IPS-NIHi11 (cell line): Measurements from ENCODE around the gene MS4A4E.
"Not testable (repeated sequence)": the region's sequence is repeated elsewhere in the genome, so short reads cannot be mapped to it uniquely, and the experiment has no call there.

Experiments used
- DNase-seq: peaks from one replicate; pipeline ENCODE4 v3.0.0; 2012; ENCODE audit warnings: mixed read lengths, low spot score

The MS4A4E gene

DNA sequence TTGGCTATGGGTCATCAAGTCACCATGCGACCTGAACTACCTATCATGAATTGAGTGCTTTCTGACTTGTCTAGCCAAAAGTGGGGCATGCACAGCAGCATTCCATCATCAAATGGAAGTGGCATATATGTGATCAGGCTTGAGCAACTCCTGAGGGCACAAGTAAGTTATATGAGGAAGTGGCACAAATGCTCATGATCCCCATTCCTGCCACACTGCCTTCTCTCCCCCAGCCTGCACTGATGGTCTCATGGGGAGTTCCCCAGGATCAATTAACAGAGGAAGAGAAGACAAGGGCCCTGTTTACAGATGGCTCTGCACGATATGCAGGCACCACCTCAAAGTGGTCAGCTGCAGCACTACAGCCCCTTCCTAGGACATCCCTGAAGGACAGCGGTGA, 21.8 kb downstream of the MS4A4E start:
- DNase-seq: no peak

DNA sequence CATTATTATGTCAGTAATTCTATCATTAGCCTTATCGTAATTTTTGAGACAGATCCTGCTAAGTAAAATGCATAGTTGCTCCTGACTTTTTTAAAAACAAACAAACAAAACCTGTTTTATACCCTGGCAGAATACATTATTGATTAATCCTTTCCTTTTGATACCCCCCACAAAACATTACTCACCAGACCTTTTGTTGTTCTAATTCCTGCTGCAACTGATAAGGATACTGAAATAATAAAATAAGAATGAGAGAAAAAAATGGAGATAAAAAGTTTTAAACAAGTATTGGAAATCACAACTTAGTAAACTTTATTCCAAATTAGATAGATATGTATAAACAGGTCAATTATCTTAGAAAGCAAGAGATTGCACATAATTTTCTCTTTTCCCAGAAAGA, 28.6 kb downstream of the MS4A4E start:
- no peak for DNase-seq

DNA sequence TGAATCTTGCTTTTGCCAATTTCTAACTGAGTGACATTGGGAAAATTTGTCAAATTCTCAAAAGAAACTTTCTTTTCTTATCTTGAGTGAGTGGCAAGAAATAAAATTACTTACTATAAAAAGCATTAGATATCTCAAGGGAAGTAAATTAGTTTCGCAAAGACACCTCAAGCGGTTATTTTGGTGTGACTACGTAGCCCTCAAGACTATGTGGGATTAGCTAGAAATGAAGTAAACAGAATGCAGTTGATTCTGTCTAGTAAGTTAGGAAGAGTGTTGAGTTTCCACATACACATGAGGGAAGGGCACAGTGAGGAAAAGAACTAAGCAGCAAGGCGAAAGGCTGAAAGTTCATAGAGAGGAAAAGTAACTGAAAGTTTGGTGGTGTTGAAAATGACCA, 31.7 kb downstream of the MS4A4E start:
- DNase-seq: no peak

DNA sequence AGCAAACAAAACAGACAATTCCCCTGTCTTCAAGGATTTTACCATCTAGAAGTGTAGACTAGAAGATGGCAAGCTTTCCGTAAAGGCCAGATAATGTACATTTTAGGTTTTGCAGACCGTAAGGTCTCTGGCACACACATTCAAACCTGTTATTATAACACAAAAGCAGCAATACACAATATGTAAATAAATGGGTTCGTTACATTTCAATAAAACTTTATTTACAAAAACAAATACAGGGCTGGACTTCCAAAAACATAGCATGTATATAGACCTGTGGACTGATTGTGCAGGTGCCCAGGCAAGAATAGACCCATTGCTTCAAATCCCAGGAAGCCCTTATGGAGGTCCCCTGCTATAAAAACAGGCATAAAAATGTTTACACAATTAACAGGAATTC, 33.0 kb downstream of the MS4A4E start:
- DNase-seq: no peak

DNA sequence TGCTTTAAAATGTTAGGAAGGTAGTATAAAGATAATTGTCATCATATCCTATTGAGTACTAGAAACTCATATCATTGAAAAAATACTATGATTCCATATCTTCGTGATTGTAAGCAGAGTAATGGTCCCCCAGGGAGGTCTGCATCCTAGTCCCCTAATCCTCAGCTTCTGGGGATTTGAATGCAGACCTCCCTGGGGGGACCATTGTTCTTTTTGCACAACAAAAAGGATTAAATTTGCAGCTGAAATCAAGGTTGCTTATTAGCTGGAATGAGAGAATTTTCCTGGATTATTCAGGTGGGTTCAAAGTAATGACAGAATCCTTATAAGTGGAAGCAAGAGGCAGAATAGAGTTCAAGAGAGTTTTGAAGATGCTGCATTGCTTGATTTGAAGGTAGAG, 34.0 kb downstream of the MS4A4E start:
- no peak for DNase-seq

DNA sequence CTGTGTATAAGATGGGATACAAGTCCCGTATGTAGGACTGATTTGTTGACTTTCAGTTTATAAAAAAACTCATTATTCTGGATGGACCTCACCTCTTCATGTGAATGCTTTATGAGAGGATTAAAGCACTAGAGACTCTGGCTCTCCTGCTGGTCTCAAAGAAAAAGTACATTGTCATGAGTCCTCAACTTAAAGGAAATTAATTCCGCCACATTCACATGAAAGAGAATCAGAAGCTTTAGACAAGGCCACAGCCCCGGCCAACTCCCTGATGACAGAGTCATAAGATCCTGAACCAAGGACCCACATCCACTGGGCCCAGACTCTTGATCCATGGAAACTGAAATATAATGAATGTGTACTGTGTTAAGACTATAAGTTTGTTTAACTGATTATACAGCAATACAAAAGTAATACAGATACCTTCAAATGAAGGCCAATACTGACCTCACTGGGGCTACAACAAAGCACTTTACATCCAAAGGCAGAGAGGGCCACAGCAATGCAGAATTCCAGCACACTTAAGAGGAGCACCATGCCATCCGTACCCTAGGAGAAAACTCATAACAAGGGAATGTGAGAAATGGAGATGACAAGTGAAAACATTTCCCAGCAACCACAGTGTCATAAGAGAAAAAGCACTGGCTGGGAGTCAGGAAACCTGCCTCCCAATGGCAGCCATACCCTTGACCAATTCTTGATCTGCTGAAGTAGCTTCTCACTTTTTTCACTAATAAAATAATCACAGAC, 34.6 kb downstream of the MS4A4E start:
- no peak for DNase-seq

DNA sequence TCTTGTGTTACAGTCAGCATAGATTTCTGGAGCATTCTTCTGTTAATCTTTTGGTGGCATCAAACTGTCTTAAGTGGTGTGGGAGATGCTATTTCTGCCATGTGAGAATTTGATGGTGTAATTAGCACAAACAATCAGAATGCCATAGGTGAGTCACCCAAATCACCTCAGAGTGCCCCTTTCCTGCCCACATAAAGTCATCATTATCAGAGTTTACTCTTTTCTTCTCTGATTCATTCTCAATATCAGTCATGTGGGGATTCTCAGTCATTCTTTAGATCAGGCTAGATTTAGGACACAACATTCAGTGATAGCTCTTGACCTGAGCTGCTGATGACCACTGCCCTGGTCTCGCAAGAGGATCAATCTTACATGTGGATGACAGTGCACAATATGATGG, 36.3 kb downstream of the MS4A4E start:
- DNase-seq: no peak

DNA sequence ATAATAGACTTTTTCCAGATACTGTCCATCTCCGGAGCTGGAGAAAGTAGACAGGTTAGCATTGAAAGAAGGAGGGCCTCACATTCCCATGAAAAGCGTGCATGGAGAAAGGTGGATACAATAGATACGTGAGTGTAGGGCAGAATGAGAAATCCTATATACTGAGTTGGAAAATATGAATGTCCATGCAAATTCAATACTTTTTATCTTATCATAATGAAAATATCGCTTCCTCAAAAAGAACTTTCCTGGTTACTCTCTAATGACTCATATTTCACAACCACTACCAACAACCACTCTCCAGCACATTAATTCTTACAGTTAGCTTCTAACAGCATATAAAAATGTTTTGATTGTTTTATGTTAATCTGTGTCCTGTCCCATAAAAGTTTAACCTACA, 38.0 kb downstream of the MS4A4E start:
- DNase-seq: no peak

DNA sequence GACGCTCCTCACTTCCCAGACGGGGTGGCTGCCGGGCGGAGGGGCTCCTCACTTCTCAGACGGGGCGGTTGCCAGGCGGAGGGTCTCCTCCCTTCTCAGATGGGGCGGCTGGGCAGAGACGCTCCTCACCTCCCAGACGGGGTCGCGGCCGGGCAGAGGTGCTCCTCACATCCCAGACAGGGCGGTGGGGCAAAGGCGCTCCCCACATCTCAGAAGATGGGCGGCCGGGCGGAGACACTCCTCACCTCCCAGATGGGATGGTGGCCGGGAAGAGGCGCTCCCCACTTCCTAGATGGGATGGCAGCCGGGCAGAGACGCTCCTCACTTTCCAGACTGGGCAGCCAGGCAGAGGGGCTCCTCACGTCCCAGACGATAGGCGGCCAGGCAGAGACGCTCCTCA, 41.6 kb downstream of the MS4A4E start:
- DNase-seq: not testable (repeated sequence)

DNA sequence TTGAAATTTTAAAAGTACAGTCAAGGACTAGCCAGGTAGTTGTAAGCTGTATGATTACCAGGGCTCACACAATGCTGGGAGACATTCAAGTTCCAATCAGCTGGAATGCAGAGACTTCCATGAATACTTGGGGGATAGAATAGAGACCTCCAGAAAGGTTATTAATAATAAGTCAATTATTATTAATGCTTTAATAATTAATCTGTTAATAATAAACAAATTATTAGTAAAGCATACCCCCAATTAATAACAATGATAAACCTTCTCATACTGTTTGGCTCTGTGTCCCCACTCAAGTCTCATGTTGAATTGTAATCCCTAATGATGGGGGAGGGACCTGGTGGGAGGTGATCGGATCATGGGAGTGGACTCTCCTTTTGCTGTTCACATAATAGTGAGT, 45.5 kb downstream of the MS4A4E start:
- no peak for DNase-seq

DNA sequence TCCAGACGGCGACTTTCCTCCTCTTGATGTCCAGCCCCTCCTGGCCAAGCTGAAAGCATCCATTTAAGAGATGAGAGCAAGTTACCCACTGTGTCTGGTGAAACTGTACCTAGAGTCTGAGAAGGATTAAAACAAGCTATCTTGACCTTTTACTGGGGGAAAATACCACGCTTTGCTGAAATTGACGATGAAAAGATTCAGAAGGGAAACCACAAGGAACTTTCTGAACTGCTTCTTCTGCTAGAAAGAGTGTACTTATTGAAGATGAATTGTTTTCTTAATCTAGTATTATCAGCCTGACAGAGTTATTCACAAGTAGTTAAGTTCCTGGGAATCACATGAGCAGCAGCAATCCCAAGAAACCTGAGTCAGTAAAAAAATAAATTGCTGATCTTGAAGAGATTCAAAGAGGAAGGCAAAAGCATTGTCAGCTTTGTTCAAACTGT, 47.0 kb downstream of the MS4A4E start:
- DNase-seq: no peak

DNA sequence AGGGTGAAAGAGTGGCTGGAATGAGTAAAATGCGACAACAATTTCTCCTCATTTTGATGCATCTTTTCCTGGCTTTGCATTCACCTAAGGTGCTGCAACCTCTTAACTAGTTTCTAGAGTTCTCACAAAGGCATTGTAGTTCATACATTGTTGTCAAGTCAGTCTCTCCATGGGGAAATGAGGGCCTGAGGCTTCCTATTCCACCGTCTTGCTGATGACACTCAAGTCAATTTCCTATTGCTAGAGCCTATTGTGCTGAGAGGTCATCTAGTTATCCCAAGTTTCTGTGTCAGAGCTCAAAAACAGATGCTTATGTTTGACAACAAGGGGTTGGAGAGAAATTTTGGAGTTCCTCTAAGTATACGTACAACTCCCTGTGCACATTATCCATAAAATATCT, 48.4 kb downstream of the MS4A4E start:
- DNase-seq: no peak

DNA sequence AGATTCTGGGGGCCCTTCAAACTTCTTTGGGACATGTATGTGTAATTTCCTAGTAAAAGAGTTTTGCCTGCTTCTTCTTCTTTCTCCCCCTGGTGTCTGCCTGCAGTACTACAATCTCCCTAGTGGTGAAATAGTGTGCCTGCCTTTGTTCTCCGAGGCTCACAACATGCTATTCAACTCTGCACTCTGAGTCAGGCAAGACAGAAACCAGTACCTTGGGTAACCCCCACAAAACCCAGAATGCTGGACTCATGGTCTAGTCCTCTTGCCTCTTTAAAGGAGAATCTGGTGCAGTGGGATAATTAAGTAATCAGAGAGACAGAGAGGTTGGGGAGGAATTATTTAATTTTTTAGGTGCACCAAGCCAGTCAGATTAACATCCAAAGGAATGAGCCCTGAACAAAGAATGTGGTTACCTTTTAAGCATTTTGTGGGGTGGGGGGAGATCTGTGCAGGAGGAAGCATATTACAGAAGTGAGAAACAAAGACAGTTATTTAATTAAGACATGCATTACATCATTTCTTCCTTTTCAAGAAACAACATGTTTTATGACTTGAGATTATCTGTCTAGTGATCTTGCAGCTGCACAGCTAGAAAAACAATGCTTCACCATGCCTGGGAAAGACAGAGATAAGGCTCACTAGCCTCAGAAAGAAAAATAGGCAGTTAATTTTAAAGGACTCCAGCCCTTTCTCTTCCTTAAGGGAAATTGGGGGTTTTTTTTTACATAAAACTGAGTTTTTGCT, 49.1 kb downstream of the MS4A4E start:
- DNase-seq: peak; percentile 68

DNA sequence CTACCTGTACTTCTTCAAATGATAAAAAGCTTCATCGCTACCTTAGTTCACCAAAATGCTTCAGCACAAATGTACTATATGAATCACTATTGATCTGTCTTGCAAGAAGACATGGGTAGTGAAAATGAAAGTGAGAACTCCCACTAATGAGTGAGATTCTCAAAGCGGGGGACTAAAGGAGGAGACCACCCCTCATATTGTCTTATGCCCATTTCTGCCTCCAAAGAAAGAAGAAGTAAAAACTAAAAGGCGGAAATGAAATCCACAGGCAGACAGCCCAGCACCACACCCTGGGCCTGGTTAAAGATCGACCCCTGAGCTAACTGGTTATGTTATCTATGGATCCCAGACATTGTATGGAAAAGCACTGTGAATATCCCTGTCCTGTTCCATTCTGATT, 50.4 kb downstream of the MS4A4E start:
- not testable (repeated sequence) for DNase-seq

DNA sequence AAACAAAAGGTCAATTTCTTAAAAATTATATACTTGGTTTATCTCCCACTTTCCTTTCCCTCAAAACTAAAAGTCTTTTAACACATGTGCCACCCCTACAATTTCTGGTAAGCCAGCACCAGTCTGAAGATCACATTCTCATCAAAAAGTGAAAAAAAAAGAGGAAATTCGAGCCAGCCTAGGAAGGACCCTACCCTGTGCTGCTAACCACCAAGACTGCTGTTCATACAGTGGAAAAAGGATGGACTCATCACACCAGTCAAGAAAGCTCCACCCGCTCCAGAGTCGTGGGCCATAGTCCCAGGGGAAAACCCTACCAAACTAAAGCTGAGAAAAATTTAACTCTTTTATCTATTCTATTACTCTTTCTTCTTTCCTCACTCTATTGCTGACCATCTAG, 54.5 kb downstream of the MS4A4E start:
- not testable (repeated sequence) for DNase-seq

DNA sequence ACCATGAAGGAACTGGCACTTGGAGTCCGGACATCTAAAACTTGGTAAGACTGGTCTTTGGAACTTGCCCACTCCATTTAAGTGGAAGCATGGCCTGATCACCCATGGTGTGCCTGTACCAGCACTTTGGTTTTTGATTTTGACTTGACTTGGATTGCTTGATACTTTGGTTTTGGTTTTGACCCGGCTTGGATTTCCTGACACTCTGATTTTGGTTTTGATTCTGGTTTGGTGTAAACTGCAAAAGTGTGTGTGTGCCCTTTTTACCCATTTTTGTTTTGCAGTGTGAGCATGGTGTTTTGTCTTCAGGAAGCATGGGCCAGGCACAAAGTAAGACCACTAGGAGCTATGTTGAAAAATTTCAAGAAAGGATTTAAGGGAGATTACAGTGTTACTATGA, 56.8 kb downstream of the MS4A4E start:
- not testable (repeated sequence) for DNase-seq

DNA sequence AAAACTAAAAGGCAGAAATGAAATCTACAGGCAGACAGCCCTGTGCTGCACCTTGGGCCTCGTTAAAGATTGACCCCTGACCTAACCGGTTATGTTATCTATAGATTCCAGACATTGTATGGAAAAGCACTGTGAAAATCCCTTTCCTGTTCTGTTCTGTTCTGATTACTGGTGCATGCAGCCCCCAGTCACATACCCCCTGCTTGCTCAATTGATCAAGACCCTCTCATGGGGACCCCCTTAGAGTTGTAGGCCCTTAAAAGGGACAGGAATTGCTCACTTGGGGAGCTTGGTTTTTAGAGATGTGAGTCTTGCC, 57.5 kb downstream of the MS4A4E start:
- not testable (repeated sequence) for DNase-seq

DNA sequence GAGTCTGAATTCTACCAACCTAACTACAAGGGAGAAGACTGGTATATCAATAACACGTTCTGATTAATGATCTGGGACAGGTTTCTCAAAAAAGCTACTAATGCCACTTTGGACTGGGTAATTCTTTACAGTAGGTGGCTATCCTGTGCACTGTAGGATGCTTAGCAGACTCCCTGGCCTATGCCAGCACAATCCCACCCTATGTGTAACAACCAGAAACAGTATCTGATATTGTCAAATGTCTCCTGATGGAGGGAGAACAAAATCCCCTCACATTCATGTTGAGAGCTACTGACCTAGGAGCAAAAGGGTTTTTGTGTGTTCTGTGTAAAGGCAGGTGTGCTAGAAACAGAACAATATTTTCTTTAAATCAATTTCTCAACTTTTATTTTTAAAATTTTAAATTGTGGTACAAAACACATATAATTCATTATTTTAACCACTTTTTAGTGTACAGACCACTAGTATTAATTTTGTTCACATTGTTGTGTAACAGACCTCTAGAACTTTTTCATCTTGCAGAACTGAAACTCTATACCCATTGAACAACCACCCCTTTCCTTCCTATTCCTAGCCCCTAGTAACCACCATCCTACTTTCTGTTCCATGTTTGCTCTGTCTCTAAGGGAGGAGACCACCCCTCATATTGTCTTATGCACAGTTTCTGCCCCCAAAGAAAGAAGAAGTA, 58.0 kb downstream of the MS4A4E start:
- DNase-seq: no peak

DNA sequence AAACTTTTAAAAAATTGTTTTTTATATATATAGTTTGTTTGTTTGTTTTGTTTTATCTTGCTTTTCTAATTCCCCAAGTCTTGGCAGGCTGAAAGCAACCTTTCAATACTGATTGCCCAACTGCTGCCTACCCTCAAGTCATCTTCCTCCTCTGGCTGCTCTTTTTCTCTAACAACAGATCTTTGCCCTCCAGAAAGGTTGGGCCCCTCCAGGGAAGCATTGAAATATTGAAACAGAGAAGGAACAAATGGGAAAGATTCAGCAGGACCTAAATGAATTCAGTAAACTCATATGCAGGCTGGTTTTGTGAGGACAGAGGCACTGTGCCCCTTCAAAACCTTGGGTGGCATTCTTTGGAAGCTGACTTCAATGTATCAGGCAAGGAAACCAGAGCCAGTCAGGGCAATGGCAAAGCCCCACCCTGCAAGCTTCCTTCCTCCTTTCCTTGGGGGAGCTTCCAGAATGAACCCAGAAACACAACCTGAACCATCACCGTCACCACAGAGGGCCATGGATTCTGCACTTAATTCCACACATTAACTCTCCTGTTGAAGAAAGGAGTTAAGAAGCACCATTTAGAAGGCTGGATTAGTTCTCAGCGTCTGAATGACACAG, 59.2 kb downstream of the MS4A4E start:
- no peak for DNase-seq

DNA sequence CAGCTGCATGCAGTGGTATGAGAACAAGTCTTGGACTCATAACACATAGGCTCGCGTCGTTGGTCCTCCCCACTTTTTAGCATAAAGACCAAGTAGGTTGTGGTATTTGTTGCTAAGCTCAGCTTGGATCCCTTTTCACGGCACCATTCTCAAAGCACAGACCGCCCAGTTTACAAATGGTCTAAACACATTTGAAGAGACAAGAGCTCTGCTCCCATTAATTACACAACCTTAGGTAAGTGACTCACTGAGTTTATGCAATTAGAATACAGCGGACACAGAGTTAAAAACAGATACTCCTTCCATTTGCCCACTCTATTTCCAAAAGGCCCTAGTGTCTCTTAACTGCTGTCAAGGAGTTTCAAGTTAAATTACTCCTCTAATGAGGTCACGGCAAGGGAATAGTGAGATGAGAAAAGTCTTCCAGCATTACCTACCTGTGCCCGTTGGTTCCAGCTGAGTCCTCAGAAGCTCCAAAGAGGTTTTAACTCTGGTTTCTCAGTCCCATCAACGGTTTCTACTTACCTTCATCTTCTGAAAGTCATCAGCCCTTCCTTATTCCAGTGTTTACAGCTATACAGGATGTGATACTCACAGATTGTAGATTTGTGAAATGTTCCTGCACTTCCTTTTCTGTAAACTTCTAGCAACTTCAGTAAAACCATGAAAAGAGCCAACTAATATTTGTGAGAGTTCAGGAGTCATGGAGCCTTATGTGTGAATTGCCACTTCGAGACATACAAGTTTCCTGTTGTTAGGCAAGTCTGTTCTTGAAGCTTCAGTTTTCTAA, 60.2 kb downstream of the MS4A4E start, which contains the start of gene MS4A6A:
Gene MS4A6A, minus strand, starts transcription at position 543 of the 790 bp plus-strand sequence. CDS start 1,356 bp downstream, outside the sequence.
- no peak for DNase-seq

DNA sequence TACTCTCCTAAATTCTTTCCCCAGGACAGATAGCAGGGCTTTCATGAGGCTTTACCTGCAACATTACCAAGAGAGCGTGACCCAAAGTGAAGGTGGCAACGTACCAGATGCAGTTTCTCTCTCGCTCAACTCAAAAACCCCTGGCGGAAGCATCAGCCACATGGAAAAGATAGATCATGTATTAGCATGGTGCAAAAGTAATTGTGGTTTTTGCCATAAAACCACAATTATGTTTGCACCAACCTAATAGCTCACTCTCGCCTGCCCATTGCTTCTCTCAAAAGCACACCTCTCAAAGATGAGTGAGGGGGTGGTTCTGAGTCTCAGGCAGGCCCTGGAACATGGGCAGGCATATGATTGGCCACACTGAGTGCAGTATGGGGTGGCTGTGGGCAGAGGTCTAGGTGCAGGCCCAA, 67.1 kb downstream of the MS4A4E start:
- no peak for DNase-seq

DNA sequence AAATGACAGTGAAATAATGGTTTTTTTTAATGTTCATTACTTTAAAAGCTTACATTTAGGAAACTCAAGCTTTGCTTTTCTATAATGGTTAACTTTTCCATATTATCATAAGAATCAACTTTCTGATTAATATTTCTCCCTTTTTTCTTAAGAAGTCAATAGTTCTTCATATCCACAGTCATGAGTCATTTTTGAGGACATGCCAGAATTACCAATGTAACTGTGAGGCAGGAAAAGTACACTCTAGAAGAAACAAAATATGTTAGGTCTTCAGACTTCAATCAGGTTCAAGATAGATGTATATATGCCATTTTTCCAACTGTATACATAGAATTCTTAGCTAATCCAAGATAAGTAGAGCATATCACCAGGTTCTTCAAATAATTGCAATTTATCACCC, 70.9 kb downstream of the MS4A4E start:
- DNase-seq: no peak
